Measurements from ENCODE around the gene TGM5. TPM values are rescaled to one million over a fixed set of nuclear protein-coding genes. Genes with fewer than 3 reads are reported as not detected.

TGM5 gene
- total RNA-seq, 1 experiment from 2014 or later: not detected

DNA sequence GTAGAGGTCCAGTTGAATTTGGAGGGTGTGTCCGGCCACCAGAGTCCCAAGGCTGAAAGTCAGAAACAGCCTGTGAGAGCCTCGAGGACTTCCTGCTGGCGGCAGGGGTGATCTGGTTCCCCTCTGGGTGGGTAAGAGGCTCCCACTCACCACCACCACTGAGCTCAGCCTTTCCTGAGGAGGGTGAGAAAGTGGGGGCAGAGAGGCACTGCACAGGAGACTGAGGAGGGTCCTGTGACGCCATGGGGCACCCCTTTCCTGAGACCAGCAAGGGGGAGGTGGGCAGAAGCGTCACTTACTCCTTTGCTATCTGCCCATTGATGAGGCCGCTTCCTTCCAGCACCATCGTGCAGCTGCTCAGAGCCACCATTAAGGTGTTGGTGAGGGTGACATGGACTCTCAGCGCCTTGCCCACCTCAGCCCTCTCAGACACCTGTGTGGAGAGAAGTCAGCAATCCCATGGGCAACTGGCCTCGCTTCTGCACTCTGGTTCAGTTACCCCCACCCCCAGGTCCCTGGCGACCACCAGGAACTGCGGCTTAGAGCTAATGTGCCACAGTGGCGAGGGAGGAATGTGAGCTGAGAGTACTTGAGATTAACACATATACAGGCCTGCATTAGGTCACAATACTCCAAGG, 10.0 kb upstream of the TGM5 start:
- no peaks in the 10 kb centered on the region for H3K36me3 Mint-ChIP-seq
- no peak for TF ChIP-seq IRF1 (CRISPR knock-in tag; IDR thresholded peaks at IDR 0.05)
- no peak for TF ChIP-seq ZNF671 (CRISPR knock-in tag; IDR thresholded peaks at IDR 0.05)
- no peak for TF ChIP-seq AFF4 (CRISPR knock-in tag; IDR thresholded peaks at IDR 0.05; ENCODE audit: borderline replicate concordance)
- no peak for TF ChIP-seq ETV6 (CRISPR knock-in tag; IDR thresholded peaks at IDR 0.05)
- no peak for TF ChIP-seq CBFB (CRISPR knock-in tag; IDR thresholded peaks at IDR 0.05; ENCODE audit: low read depth)
- TF ChIP-seq, protein P1, sequence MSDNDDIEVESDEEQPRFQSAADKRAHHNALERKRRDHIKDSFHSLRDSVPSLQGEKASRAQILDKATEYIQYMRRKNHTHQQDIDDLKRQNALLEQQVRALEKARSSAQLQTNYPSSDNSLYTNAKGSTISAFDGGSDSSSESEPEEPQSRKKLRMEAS (CRISPR knock-in tag; IDR thresholded peaks at IDR 0.05): no peak
- no peak for TF ChIP-seq ZMAT4 (CRISPR knock-in tag; IDR thresholded peaks at IDR 0.05)
- no peak for TF ChIP-seq OVOL2 (CRISPR knock-in tag; IDR thresholded peaks at IDR 0.05; ENCODE audit: borderline replicate concordance)
- TF ChIP-seq SOX15 (CRISPR knock-in tag; IDR thresholded peaks at IDR 0.05): no peak
- no peak overlapping the region for H3K4me3 Mint-ChIP-seq
- ATAC-seq (no peak), DNase-seq (ENCODE audit: low spot score) (no peak)
- H3K9me3 Mint-ChIP-seq: peaks cover 3% of the 10 kb centered on the region; the same call in 1 of the 2 replicates
- H3K27me3 Mint-ChIP-seq (ENCODE audit: low read depth): no peaks in the 10 kb centered on the region
- no peak overlapping the region for H3K27ac Mint-ChIP-seq
- H3K4me1 Mint-ChIP-seq: no peaks in the 10 kb centered on the region
- ChIA-PET CTCF (interaction anchor here (0.7 to 2.1 kb wide), 5 partner anchors 8 to 73 kb away, joined by 3 to 11 read pairs (median 6); no protein-coding TSS in a partner anchor), POLR2A (no interaction called here)

GRCh38 chr15:43275740-43276562, 9.2 kb upstream of the TGM5 start:
- POLR2A ChIA-PET: no interaction called here
- H3K4me1 Mint-ChIP-seq: no peaks in the 10 kb centered on the region
- peaks cover 3% of the 10 kb centered on the region; the same call in 1 of the 2 replicates for H3K9me3 Mint-ChIP-seq
- H3K36me3 Mint-ChIP-seq: no peaks in the 10 kb centered on the region
- CTCF ChIA-PET: interaction anchor here (0.7 to 2.1 kb wide), 7 partner anchors 10 to 72 kb away, joined by 4 to 11 read pairs (median 5); no protein-coding TSS in a partner anchor
- DNase-seq (ENCODE audit: low spot score) (no peak), ATAC-seq (no peak; the same call in 1 of the 2 replicates)
- no peak overlapping the region for H3K4me3 Mint-ChIP-seq
- H3K27me3 Mint-ChIP-seq (ENCODE audit: low read depth): no peaks in the 10 kb centered on the region
- no peak overlapping the region for H3K27ac Mint-ChIP-seq
- TF ChIP-seq TEAD1 (CRISPR knock-in tag; IDR thresholded peaks at IDR 0.05) (no peak), HMGA2 (CRISPR knock-in tag; IDR thresholded peaks at IDR 0.05) (no peak), ATF2 (CRISPR knock-in tag; IDR thresholded peaks at IDR 0.05; ENCODE audit: borderline replicate concordance, low read depth) (no peak), E2F1 (CRISPR knock-in tag; IDR thresholded peaks at IDR 0.05) (no peak), ZNF317 (CRISPR knock-in tag; IDR thresholded peaks at IDR 0.05; ENCODE audit: borderline replicate concordance, low read depth) (no peak), FOXK1 (CRISPR knock-in tag; IDR thresholded peaks at IDR 0.05) (no peak), NR1H2 (CRISPR knock-in tag; IDR thresholded peaks at IDR 0.05) (no peak), AFF4 (CRISPR knock-in tag; IDR thresholded peaks at IDR 0.05; ENCODE audit: borderline replicate concordance) (no peak), CREB1 (CRISPR knock-in tag; IDR thresholded peaks at IDR 0.05) (no peak)
- TF ChIP-seq, protein P2, sequence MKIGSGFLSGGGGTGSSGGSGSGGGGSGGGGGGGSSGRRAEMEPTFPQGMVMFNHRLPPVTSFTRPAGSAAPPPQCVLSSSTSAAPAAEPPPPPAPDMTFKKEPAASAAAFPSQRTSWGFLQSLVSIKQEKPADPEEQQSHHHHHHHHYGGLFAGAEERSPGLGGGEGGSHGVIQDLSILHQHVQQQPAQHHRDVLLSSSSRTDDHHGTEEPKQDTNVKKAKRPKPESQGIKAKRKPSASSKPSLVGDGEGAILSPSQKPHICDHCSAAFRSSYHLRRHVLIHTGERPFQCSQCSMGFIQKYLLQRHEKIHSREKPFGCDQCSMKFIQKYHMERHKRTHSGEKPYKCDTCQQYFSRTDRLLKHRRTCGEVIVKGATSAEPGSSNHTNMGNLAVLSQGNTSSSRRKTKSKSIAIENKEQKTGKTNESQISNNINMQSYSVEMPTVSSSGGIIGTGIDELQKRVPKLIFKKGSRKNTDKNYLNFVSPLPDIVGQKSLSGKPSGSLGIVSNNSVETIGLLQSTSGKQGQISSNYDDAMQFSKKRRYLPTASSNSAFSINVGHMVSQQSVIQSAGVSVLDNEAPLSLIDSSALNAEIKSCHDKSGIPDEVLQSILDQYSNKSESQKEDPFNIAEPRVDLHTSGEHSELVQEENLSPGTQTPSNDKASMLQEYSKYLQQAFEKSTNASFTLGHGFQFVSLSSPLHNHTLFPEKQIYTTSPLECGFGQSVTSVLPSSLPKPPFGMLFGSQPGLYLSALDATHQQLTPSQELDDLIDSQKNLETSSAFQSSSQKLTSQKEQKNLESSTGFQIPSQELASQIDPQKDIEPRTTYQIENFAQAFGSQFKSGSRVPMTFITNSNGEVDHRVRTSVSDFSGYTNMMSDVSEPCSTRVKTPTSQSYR (CRISPR knock-in tag; IDR thresholded peaks at IDR 0.05): no peak

Data from WTC11 (cell line).